ENCODE results near the gene PLEKHG5.
"Not testable (repeated sequence)": the region's sequence is repeated elsewhere in the genome, so short reads cannot be mapped to it uniquely, and the experiment has no call there.

Gene PLEKHG5

DNA sequence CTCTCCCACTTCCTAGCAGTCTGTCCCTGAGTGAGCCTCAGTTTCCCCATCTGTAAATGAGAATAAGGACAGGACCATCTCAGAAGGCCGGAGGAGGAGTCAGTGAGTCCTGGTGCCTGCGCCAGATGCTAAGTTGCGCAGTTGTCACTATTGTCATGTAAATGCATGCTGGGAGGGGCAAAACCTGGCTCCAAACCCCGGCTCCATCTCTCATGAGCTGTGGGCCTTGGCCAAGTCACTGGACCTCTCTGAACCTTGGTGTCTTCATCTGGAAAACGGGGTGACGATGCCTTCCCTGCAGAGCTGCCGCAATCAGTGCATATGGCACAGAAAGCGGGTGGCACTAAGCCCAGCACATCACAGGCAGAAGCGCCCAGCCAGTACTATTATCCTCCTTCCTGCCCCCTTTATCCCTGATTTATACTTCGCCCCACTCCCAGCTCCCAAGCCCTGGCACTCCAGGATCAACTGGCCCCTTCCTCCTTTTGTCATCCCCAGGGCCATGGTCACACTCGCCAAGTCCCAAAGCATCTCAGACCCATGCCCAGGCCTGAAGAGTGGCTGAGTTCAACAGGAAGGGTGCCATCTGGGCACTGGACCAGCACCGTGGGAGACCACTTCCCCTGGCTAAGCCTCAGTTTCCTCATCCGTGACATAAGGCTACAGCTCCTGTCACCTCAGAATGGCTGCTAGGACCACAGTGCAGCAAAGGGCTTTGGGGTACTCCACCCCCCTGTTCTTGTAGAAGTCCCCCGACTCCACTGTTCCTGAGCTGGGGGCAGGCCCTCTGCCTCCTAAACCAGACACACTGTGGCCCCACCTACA is 4.3 kb upstream of the PLEKHG5 start:
- no peak for FAIRE-seq

DNA sequence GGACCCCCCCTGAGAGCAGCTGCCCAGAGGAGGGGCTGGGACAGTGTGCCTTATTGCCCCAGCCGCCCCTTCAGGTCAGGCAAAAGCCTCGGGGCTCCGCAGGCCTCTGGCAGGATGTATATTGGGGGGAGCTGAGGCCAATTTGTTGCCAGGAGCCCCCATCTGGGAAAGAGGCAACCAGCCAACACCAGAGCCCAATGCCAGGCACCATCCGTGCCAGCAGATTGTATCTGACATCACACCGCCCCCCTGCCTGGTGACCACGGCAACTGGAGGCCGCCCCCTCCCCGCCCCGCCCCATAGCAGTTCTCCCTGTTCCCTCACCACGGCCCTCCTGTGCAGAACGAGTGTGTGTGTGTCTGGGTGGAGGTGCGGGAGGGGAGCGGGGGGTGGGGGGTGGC is 3.6 kb upstream of the PLEKHG5 start:
- no peak for FAIRE-seq

DNA sequence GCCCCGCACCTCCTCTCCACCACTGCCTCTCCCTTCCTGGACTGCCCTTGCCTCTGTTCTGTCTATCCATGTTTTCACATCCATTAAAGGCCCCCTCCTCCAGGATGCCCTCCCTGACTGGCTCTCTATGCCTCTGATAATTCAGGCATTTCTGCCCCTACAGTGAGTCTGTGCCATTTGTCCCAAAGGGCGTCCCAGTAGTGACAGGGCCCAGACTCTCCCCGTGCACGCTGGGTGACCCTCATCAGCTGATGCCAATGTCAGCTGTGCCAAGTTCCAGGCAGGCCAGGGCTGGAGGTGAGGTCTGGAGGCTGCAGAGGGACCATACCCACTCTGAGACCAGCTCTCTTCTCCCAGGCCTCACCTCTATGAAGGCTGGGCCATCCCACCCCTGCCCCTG is 3.2 kb upstream of the PLEKHG5 start:
- no peak for FAIRE-seq

DNA sequence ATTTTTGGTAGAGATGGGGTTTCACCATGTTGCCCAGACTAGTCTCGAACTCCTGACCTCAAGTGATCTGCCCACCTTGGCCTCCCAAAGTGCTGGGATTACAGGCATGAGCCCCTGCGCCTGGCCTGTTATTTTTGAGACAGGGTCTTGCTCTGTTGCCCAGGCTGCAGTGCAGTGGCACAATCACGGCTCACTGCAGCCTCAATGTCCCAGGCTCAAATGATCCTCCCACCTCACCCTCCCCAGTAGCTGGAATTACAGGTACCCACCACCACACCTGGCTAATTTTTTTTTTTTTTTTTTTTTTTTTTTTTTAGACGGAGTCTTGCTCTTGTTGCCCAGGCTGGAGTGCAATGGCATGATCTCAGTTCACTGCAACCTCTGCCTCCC is 2.4 kb upstream of the PLEKHG5 start:
- not testable (repeated sequence) for FAIRE-seq

DNA sequence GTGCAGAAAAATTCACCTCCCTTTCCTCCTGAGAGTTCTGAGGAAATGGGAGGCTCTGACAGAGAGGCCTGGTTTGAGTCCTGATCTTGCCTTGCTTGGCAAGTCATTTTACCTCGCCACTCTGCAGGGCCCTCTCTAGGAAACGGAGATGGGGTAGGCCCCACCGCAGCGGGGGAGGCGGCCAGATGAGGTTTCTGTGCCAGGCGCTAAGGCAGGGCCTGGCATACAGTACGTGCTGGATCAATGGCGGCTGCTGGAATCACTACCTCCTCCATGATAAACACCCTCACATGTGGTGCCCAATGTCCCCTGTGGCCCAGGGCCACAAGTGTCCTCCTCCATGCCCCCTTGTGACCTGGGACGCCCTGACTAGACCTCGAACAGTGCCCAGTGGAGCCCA is 499 bp upstream of the PLEKHG5 start:
- FAIRE-seq = no peak

DNA sequence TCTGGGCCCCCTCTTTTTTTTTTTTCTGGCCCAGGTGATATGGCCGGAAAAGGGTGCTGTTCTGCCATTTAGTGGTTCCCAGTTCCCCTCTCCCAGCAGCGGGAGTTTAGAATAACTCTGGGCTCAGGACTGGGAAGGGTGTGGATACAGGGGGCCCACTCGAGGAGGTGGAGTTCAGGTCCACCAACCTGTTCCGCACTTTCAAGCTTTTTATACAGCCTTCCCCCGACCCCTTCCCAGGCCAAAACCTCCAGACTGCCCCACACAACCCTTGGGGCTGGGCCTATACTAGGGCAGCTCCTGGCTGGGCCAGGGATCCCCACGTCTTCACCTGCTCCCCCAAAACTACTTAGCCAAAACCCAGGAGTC is 402 bp downstream of the PLEKHG5 start:
- FAIRE-seq = no peak

DNA sequence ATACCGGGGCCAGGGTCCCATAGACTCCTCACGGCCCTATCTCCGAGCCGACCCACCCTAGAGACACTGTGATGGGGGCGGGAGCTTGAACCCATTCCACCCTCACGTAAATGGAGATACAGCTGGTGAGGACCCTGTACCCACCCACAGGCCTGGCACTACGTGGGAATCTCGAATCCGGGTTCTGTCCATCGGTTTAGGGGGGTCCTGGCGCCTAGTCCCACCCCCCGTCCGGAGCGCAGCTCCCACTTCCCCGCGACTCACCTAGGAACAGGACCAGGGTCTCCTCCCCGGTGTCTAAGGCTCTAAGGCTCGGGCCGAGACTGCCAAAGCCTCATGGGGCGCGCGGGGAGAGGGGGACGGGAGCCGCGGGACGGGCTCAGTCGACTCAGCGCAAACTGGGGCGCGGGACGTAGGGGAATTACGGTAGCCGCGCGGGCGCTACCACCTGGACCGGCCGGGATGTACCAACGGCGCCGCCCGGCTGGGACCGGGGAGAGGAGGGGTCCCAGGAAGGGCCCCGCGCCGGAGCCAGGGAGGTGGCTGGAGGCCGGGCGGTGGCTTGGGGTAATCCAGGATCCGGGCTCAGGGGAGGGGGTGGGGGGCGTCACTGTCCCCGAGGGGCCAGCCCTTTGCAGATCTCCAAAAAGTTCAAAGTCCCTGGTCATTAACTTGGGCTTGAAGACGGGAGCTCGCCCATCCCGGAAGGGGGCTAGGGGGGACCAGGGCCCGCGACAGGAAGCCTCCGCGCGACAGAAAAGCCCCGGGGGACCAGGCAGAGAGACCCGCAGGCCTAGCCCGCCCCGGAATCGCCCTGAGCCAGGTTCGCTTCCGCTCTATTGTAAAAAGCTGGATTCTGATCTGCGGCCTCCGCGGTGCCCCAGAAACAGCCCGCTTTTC is 1.0 kb downstream of the PLEKHG5 start:
- peak; percentile 78 for FAIRE-seq

DNA sequence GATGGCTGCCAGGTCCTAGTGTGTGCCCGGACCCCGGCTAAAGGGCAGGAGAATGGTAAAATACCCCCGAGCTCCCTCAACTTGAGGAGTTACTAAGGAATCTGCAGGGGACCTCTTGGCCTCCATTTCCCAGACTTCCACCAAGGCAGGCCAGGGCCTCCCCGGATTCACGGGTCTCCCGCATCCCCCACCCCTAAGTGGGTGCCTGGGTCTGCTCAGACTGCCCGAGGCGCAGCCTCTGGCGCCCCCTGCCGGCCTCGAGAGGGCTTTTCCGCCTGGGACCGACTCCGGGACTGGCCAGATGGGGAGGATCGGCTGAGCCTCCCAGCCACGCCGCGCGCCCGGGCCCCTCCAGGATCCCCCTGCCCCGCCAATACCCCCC is 1.7 kb downstream of the PLEKHG5 start:
- FAIRE-seq = no peak

DNA sequence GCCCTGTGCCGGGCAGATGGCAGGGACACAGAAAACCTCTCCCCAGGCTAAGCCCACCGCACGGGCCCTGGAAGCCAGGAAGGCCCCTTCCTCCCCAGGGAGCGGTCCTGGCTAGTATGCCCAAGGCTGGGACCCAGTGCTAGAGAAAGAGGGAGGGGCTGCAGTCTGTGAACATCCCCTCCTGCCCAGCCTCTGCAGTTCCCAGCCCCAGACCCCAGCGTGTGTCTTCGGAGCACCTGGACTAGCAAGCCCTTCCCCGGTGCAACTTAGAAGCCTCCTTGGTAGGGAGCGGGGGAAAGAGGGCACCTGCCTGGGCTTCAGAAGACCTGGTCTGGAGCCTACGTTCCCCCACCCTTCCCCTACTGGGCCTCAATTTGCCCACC is 2.1 kb downstream of the PLEKHG5 start:
- no peak for FAIRE-seq

DNA sequence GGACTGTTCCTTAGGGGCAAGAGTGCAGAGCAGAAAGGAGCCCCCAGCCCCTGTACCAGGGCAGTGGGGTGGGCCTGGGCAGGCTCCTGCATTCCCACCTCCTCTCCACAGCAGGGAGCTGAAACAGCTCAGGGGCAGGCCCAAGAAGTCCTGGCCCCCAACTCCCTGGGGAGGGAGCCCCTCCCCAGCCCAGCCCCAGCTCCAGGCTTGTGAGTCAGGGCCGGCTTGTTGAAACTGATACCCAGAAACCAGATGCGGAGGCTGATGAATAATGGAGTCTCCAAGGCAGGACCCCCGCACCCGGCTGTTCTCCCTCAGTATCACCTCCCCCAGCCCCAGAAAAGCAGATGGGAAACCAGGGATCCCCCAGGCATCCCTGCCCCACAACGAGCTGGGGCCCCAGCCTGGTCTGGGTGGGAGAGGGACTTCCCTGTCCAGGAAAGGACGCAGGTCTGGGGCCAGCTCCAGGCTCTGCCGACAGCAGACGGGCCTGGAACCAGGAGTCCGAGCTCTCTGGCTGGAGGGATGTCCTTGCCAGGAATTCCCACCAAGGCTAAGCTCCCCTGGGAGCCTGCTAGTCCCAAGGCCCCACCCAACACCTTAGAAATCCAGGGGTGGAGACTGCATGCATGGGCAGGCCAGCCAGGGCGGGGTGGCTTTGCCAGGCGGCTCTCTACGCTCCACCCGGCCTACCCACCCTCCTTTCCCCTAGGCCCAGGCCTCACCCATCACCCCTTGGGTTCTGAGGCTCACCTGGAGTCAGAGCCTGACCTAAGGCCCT is 2.7 kb downstream of the PLEKHG5 start:
- no peak for FAIRE-seq

DNA sequence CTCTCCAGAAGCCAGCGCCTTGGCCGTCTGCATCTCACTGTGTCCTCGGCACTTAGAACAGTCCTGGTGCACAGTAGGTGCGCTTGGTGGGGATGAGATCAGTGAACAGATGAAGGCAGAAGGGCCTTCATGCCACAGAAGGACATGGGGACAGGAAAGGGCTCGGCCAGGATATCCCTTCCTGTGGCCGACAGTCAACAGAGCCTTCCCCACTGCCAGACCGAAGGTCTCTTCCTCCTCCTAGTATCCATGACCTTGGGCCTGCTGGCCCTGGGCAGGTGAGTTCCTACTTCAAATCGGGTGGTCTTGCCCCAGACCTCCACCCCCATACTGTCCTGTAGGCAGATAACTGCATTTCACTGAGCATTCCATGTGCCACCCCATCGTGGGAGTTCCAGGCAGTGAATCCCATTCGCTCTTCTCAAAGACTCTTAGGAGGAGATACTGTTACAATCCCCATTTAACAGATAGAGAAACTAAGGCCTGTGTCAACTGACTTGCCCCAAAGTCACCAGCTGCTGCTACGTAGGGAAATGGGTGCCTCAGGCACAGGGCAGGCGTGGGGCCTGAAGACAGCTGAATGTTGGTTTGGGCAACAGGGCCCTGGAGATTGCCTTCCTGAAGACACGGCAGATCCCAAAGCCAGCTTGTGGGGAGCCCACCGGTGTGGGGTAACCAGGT is 3.5 kb downstream of the PLEKHG5 start:
- no peak for FAIRE-seq

DNA sequence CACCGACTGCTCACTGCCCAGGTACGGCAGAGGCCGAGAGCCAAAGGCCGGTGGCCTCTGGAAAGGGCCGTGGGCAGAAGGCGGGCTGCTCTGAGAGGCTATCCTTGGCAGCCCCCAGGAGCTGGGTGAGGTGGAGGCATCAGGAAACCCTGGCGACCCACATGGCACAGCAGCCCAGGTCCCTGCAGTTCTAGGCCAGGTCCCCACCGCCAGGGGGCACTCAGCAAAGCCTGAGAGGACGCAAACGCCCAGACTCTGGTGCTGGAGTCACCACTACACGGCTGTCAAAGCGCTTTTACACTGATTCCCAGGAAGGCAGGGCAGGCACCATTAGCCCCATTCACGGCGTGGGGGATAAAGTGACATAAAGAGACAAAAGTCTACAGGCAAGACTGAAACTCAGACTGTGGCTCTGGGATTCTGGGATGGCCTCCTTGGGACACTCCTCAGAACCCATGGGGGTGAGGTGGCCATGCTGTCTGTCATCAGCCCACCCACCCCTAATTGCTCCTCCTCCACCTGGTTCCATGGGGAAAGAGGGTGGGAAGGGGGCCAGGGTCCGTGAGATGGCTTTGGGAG is 4.9 kb downstream of the PLEKHG5 start:
- FAIRE-seq = peak; percentile 92

DNA sequence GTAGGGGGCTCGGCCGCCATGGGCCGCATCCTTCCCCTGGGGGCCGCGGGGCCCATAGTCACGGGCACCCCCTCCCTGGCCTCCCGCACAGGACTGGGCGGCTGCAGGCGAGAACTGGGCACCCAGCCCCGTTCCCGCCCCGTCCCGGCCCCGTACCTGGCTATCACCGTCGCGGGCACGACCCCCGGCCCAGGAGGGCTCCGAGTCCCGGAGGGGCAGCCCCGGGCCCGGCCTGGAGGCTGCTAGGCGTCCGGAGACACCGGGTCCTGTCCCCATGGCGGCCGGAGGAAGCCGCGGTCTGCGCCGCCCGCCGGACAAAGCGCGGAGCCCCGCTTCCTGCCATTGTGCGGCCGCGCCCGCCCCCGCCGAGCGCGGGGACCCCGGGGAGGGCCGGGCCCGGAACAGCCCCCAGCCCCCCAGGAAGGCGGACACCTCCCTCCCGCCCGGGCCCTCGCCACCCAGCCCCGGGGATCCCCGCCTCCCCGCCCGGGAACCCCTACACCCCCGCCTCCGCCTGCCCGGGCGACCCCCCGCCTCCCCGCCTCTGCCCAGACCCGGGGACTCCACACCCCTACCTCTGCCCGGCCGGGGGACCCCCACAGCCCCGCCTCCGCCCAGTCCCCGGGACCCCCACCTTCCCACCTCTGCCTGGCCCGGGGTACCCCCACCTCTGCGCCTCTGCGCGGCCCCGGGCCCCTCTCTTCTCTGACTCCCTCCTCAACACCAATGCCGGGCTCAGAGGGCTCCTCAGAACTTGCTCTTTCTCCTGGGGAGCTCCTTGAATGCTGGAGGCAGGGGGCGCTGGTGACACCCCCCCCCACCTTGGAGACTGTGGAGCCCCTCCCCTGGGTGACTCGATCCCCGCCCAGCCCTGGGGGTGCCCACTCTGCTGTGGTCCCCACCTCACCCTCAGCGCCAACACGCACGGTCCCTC is 6.0 kb downstream of the PLEKHG5 start:
- no peak for FAIRE-seq

DNA sequence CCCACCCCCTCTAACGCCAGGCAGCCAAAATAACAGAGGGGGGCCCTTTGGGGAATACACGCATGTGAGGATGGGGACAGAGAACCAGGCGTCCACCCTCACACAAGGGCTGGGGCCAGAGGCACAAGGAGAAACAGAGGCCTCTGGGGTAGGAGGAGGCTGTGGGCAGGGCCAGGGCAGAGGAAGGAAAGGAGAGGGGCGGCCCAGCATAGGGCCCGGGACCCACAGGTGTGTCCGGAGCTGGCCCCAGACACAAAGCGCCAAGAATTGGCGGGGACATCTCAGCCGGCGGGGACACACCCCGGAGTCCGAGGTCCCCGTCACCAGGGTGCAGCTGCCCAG is 6.7 kb downstream of the PLEKHG5 start:
- FAIRE-seq = no peak

DNA sequence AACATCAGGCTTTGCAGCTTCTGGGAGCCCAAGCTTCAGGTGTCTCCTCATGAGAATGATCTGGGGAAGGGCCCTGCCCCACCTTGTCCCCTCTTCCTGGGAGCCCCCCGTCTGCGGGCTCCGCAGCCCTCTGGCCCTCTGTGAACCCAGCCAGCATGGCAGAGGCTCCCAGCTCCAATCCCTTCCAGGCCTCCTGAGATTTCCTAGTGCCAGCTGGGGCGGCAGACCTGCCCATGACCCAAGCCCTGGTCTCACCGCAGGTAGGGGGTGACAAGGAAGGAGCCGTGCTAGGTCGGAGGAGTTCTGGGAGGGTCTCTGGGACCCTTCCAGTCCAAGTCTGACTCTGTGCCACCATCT is 7.7 kb downstream of the PLEKHG5 start:
- FAIRE-seq = no peak

DNA sequence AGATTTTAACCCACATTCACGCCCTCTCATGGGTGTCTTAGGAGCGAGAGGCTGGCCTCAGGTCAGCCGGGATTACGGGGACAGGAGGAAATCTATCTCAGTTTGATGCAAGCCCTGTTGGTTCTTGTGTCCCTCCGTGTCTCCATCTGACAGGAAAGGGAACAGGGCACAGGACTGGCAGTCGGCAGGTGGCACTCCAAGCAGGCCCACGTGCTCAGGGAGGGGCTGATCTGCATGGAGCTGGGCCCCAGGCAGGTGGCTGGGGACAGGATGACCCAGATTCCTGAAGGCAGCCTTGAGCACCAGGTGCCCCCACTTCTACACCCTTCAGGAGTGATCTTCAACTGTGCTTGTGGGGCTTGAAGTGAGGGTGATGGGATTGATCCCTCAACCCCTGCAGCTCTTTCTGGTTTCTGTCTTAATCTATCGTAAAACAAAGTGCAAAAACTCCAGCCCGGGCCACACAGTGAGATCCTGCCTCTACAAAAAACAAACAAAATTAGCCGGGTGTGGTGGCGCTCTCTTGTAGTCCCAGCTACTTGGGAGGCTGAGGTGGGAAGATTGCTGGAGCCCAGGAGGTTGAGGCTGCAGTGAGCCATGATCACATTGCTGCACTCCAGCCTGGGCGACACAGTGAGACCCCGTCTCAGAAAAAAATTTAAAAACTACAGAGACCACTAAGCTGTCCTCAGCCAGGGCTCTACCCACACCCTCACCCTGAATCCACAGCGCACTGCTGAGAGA is 8.3 kb downstream of the PLEKHG5 start:
- FAIRE-seq = no peak

DNA sequence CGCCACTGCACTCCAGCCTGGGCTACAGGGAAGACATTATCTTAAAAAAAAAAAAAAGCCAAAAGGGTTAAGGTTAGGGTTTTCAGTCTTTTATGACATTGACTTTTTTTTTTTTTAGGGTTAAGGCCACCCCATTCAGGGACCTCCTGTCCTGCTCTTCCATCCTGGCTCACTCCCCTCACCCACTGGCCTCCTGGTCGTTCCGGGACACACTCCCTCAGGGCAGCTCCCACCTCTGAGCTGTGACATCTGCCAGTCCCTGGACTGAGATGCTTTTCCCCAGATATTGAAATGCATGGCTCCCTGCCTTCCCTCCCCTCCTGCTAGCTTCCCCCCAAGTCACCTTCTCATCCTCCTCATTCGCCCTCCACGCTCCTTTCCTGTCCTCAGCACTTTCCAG is 9.6 kb downstream of the PLEKHG5 start:
- no peak for FAIRE-seq

DNA sequence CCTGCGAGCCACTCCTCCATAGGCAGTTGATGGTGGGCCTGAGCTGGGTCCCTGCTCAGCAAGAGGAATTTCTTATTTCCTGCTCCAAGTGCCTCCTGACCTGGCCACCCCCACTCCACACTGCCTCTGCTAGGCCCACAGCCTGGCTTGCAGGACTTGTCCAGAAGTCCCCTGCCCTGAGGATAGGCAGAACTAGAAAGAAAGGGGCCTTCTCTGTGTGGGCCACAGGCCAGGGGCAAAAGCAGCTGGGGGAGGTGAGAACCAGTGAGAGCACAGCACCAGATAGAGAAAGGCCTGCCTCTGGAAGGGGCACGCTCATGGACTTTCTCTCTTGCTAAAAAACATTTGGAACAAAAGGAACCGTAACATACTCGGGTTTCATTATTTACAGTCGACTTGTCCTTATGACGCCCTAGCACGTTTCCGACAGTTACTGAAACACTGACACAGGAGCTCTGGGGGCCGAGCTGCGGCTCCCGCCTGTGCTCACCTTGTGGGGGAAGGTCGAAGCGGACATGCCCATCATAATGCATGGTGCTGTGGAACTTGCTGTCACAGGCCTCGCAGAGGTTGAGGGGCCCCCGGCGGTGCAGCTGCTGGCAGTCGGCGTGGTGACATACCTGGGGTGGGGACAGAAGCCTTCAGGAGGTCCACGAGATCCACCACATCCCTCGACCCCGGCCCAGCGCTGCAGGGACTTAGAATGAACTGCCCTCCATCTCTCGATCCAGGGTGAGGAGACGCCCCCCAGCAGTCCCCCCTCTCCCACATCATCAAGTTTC is 14.2 kb downstream of the PLEKHG5 start:
- FAIRE-seq = no peak

DNA sequence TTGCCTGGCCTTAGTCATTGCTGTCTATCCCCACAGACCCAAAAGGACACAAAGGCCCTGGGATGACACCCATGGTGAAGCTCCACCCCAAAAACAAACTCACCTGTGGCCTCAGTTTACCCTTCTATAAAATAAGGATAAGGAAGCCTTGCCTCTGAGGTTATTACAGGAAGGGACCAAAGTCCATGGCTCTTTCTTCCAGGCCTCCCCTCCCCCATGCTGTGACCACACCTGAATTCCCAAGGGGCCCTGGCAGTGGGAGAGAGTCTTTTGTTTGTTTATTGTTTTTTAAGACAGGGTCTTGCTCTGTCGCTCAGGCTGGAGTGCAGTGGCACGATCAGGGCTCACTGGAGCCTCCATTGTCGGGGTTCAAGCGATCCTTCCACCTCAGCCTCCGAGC is 15.0 kb downstream of the PLEKHG5 start:
- FAIRE-seq = no peak
